COLO829 (cell line): Measurements from ENCODE around the gene EML4.
"Not testable (repeated sequence)": the region's sequence is repeated elsewhere in the genome, so short reads cannot be mapped to it uniquely, and the experiment has no call there.

ENCODE experiments used
- DNase-seq: peaks from one replicate; pipeline ENCODE4 v3.0.0; 2012; ENCODE audit warnings: low spot score

The EML4 gene

DNA sequence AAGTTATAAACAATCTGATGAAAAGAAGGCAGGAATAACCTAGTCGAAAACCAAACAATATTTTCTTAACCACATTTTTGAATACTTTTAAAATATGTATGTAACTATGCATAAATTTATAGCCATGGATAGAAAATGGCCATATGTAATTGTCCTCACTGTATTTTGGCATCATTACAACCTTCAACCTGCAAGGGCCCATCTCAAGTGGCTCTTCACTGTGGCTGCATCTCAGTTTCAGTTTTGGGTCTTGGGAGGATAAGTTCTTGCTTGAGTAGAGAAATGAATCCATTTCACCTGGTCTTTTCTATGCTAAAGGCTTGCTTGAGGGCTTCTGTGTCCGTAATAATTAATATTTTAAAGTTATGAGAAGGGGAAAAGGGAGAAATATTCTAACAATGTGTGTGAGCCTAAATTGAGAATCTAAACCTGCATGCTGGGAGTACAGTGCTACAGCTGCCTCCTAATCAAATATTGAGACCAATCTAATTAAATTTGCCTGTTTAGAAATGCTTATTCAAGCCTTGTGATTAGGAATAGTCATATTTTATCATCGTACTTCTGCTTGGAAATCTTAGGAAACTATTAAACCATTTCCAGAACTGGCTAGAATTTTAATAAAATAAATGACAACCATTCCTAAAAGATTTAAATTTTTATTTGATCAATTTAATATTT lies 92.5 kb downstream of the EML4 start:
- no peak for DNase-seq

- DNase-seq, result no peak
Observed at GRCh38 chr2:42266236-42266635, 97.1 kb downstream of the EML4 start.

- DNase-seq, result no peak
Observed at GRCh38 chr2:42267530-42267929, 98.4 kb downstream of the EML4 start.

DNA sequence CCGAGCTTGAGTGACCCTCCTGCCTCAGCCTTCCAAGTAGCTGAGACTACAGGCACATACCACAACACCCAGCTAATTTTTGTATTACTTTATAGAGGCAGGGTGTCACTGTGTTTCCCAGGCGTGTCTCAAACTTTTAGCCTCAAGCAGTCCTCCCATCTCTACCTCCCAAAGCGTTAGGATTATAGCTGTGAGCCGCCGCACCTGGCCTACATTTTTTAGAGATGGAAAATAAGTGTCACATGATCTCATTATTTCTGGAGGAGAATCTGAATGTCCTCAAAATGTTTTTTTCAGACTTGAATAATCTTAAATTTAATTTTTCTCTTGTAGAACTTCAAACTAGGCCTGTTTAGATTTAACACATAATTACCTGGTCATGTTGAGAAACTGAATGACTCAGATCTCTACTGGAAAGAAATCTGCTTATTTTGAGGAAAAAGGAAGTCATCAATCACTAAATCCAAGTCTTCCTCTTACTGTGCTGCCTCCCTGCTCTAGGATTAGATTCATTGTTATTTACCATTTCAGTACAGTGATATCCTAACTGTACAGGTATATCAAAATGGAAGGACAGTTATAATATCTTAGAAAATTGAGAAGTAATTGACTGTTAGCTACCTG lies 99.5 kb downstream of the EML4 start:
- DNase-seq, result no peak

- DNase-seq, result no peak
Observed at GRCh38 chr2:42270757-42271156, 101.6 kb downstream of the EML4 start.

DNA sequence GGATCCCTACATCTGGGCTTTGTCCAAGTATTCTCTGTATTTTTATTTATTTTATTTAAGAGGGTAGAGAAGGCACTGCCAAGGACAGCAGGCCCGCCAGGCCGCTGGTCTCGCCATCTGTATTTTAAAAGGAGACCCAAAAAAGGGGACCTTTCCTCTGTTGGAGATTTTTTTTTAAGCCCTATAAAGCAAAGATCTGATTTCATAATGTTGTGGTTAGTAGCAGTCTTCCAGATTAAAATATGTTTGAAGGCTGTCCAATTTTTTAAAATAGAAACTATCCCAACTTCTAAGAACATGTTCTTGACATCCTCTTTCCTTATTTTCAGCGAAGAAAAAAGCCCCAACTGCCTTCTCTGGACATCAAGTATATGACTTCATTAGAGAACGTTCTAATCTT lies 102.1 kb downstream of the EML4 start:
- DNase-seq, result not testable (repeated sequence)

DNA sequence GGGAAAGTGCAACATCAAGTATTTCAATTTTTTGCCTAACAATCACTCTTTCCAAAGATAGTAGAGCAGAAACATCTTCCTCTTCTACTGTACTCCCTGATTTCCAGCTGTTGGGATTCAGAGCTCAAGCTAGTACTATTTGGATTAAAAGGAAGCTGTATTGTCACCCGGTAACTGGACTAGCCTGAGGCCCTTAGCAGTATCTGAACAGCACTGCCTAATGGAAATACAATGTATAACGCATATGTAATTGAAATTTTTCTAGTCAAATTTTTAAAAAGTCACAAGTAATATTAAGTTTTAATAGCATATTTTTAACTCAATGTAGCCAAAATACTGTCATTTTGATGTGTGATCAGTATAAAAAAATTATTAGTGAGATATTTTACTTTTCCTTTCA lies 105.7 kb downstream of the EML4 start:
- DNase-seq, result no peak

DNA sequence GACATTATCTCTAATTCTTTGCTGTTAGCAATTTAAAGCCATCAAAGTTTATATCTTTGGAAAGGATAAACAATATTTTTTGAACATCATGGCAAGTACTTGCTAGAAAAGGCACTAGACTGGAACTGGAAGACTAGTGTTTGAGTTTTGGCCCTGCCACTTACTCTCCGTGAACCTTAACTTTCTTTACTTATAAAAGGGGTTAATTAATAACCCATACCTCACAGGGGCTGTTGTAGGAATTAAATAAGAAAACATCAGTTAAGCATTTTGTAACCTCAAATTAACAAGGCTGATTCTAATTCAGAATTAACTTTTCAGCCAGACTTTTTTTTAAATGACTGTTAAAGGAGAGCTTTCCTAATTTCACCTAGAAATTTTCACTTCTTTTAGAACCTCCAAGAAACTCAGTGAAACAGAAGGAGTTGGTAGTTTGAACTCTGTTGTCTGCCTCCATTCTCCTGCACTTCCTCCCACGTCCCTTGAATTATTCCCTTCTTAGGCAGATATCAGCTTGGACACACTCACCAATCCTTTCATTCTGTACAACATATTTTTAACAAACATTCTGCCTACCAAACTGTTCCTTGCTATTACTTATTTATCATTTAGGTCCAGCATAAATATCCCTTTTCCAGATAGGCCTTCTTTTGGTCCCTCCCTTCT lies 112.4 kb downstream of the EML4 start:
- DNase-seq, result no peak

GRCh38 chr2:42284019-42284418 lies 114.9 kb downstream of the EML4 start:
- no peak for DNase-seq

GRCh38 chr2:42286268-42286946 lies 117.3 kb downstream of the EML4 start:
- DNase-seq, result peak; percentile 28

- no peak for DNase-seq
Observed at GRCh38 chr2:42288811-42289210, 119.7 kb downstream of the EML4 start.

DNA sequence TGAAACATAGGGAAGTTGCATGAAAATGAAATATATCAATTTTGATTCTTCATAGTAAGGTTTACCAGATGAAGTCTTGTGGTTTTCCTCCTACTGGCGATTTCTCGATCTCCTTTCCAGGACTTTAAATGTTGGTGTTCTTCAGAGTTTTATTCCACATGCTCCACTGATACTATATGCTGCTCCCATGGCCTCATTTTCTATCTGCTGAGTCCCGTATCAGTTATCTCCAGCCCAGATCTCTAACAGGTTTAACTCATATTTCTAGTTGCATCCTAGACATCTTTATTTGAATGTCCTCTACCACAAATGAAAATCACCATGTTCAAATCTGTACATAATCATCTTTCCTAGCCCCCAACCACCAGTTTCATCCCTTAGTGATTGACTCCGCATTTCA lies 120.1 kb downstream of the EML4 start:
- no peak for DNase-seq

DNA sequence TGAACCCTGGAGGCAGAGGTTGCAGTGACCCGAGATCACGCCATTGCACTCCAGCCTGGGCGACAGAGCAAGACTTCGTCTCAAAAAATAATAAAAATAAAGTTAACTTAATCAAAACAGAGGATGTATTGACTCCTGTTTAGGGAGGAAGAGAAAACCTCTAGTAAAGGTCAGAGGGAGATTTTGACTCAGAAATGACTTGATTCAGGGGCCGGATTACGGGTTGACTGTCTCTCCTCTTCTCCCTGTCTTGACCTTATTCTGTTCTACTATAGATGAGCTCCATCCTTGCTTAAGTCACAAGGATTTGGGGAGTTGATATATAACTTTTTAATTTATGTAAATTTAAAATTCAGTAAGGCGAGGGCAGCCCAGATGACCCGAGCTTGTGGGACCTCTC lies 120.9 kb downstream of the EML4 start:
- no peak for DNase-seq

DNA sequence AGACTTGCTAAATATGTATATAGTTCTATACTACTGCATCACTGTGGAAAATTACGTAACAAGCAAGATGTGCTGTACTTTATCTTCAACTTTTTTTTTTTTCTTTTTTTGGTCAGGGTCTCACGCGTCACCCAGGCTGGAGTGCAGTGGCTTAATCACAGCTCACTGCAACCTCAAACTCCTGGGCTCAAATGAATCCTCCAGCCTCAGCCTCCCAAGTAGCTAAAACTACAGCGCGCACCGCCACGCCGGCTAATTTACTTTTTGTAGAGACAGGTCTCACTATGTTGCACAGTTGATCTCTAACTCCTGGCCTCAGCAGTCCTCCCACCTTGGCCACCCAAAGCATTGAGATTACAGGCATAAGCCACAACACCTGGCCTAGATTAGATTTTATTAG lies 123.9 kb downstream of the EML4 start:
- DNase-seq, result no peak

GRCh38 chr2:42296226-42296625 lies 127.1 kb downstream of the EML4 start:
- DNase-seq, result no peak

- no peak for DNase-seq
Observed at GRCh38 chr2:42297322-42297936, 128.3 kb downstream of the EML4 start.

GRCh38 chr2:42298132-42298531 lies 129.0 kb downstream of the EML4 start:
- DNase-seq, result no peak

- no peak for DNase-seq
Observed at GRCh38 chr2:42298996-42299754, 130.0 kb downstream of the EML4 start.

GRCh38 chr2:42300527-42300926 lies 131.4 kb downstream of the EML4 start:
- DNase-seq, result no peak

GRCh38 chr2:42303252-42303651 lies 134.1 kb downstream of the EML4 start:
- DNase-seq, result no peak

DNA sequence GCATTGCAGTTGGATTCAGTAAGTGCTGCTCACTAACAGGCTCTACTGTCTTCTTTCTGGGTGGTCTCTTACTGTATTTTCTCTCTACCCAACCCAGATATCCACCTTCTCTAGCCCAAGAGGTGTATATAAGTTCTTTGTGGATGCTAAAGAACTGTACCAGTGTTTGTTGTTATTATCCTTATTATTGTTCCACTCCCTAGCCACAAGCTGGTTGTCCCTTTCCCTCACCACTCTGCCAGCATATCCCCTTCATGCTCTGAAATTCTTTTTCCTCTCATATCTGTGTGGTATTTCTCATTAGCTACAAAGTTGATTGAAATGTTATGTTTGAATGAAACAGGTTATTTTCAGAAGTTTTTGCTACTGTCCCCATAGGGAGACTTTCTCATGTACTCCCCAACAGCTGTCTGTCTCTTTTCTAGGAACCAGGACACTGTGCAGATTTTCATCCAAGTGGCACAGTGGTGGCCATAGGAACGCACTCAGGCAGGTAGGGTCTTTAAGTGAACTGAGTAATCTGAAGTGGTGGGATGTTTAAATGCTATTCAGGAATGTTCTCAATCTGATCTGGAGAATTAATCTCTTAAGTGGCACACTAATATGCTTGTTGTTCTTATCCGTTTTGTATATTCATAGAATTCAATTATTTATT lies 135.0 kb downstream of the EML4 start:
- no peak for DNase-seq
